HEK293 (cell line): ENCODE results near the gene MLEC.

Experiments
- BCL11B ChIP-seq: fragments of 450-650 bp; formaldehyde crosslinking; IDR thresholded peaks from 2 replicates; pipeline ENCODE4 v1.5.1; 2016; ENCODE audit warnings: low read depth, missing biosample characterization, missing genetic modification characterization
- EGR2 ChIP-seq: fragments of 450-650 bp; formaldehyde crosslinking; IDR thresholded peaks from 2 replicates; pipeline ENCODE4 v1.5.1; 2016; ENCODE audit warnings: low read depth, missing biosample characterization, missing genetic modification characterization
- KLF10 ChIP-seq: fragments of 450-650 bp; IDR thresholded peaks from 2 replicates; pipeline ENCODE4 v1.5.1; 2018; ENCODE audit warnings: missing biosample characterization, mild to moderate bottlenecking, missing genetic modification characterization
- KLF16 ChIP-seq: fragments of 450-650 bp; formaldehyde crosslinking; IDR thresholded peaks from 2 replicates; pipeline ENCODE4 v1.5.1; 2017; ENCODE audit warnings: missing biosample characterization, missing genetic modification characterization
- KLF7 ChIP-seq: fragments of 450-650 bp; formaldehyde crosslinking; IDR thresholded peaks from 2 replicates; pipeline ENCODE4 v1.5.1; 2016; ENCODE audit warnings: missing biosample characterization, missing genetic modification characterization, borderline replicate concordance
- KLF8 ChIP-seq: fragments of 450-650 bp; formaldehyde crosslinking; IDR thresholded peaks from 2 replicates; pipeline ENCODE4 v1.5.1; 2016; ENCODE audit warnings: missing biosample characterization, missing genetic modification characterization
- MEIS1 ChIP-seq: sonication (generic); formaldehyde crosslinking; IDR thresholded peaks from 2 replicates; pipeline ENCODE4 v1.8.1; 2022; ENCODE audit warnings: missing genetic modification reagents, mild to moderate bottlenecking, borderline replicate concordance
- ZBTB21 ChIP-seq: fragments of 450-650 bp; formaldehyde crosslinking; IDR thresholded peaks from 2 replicates; pipeline ENCODE4 v1.5.1; 2017; ENCODE audit warnings: missing biosample characterization, missing genetic modification characterization
- ZNF239 ChIP-seq: fragments of 450-650 bp; formaldehyde crosslinking; IDR thresholded peaks from 2 replicates; pipeline ENCODE4 v1.5.1; 2016; ENCODE audit warnings: missing biosample characterization, missing genetic modification characterization
- ZNF37A ChIP-seq: fragments of 450-650 bp; IDR thresholded peaks from 2 replicates; pipeline ENCODE4 v1.5.1; 2018; ENCODE audit warnings: missing biosample characterization, missing genetic modification characterization
- ZNF391 ChIP-seq: fragments of 450-650 bp; formaldehyde crosslinking; IDR thresholded peaks from 2 replicates; pipeline ENCODE4 v1.5.1; 2016; ENCODE audit warnings: low read depth, missing biosample characterization, missing genetic modification characterization, borderline replicate concordance
- ZNF48 ChIP-seq: fragments of 450-650 bp; formaldehyde crosslinking; IDR thresholded peaks from 2 replicates; pipeline ENCODE4 v1.5.1; 2016; ENCODE audit warnings: missing biosample characterization, missing genetic modification characterization
- ZNF501 ChIP-seq: fragments of 450-650 bp; formaldehyde crosslinking; IDR thresholded peaks from 2 replicates; pipeline ENCODE4 v1.5.1; 2016; ENCODE audit warnings: missing biosample characterization, missing genetic modification characterization
- ZNF544 ChIP-seq: fragments of 450-650 bp; formaldehyde crosslinking; IDR thresholded peaks from 2 replicates; pipeline ENCODE4 v1.5.0; 2017; ENCODE audit warnings: missing biosample characterization, missing genetic modification characterization
- ZNF610 ChIP-seq: fragments of 450-650 bp; formaldehyde crosslinking; IDR thresholded peaks from 2 replicates; pipeline ENCODE4 v1.5.1; 2016; ENCODE audit warnings: missing biosample characterization, missing genetic modification characterization, borderline replicate concordance
- ZNF747 ChIP-seq: fragments of 450-650 bp; formaldehyde crosslinking; IDR thresholded peaks from 2 replicates; pipeline ENCODE4 v1.5.1; 2016; ENCODE audit warnings: missing biosample characterization, missing genetic modification characterization
- ZNF76 ChIP-seq: fragments of 450-650 bp; formaldehyde crosslinking; IDR thresholded peaks from 2 replicates; pipeline ENCODE4; 2016; ENCODE audit warnings: low read depth, missing biosample characterization, missing genetic modification characterization, borderline replicate concordance
- TF ChIP-seq, protein P1 (sequence below): fragments of 450-650 bp; formaldehyde crosslinking; IDR thresholded peaks from 2 replicates; pipeline ENCODE4 v1.5.1; 2016; ENCODE audit warnings: missing biosample characterization, missing genetic modification characterization
- TF ChIP-seq, protein P2 (sequence below): fragments of 450-650 bp; IDR thresholded peaks from 2 replicates; pipeline ENCODE4 v1.5.1; 2018; ENCODE audit warnings: missing biosample characterization, mild to moderate bottlenecking, missing genetic modification characterization
- TF ChIP-seq, protein P3 (sequence below): fragments of 450-650 bp; formaldehyde crosslinking; IDR thresholded peaks from 2 replicates; pipeline ENCODE4 v1.5.1; 2016; ENCODE audit warnings: missing biosample characterization, missing genetic modification characterization, low read depth
- TF ChIP-seq, protein P4 (sequence below): fragments of 450-650 bp; formaldehyde crosslinking; IDR thresholded peaks from 2 replicates; pipeline ENCODE4 v1.5.1; 2016; ENCODE audit warnings: missing biosample characterization, missing genetic modification characterization
- TF ChIP-seq, protein P5 (sequence below): fragments of 450-650 bp; formaldehyde crosslinking; IDR thresholded peaks from 2 replicates; pipeline ENCODE4 v1.5.1; 2016; ENCODE audit warnings: missing biosample characterization, missing genetic modification characterization, low read depth
- TF ChIP-seq, protein P6 (sequence below): fragments of 450-650 bp; IDR thresholded peaks from 2 replicates; pipeline ENCODE4 v1.5.1; 2018; ENCODE audit warnings: missing biosample characterization, missing genetic modification characterization

MLEC gene

DNA sequence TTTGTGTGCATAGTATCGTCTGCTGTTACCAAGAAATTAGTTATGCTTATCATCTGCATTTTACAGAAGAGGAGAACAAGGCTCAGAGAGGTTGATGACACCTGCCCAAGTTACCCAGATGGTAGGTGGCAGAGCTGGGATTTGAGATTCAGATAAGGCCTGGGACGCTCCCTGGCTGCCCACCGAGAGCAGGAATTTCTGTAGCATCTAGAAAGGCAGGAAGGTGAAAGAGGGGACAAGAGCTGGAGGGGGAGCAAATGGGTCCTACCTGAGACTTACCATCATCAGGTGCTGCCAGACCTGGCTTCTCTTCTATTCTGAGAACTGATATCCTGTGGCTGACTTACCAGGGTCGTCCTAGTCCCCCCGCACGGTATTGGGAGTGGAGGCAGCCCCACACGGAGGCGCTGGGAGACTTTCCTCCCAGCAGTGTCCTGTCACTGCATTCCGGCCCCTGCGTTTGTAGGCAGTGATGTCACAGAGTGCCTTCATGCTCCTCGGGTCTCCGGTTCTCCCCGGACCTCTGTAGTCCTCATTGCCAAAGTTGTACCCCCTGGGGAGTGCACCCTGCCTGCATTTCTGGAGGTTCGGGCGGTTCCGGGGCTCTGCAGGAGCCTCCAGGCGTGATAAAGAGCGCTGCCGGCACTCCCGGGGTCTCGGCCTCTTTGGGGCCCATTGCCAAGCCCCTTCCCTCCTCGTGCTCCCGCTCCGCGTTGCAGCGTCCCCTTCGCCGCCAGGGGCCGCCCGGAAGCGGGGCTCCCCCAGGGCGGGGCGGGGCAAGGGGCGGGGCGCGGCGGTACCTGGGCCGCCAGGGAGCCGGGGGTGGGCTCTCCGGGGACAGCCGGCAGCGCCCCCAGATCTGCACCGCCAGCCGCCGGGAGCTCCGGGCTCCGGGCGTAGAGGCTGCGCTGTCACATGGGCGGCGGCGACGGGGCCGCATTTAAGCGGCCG is 46.9 kb upstream of the MLEC start, which contains the start of gene CABP1 (continued):
- TF ChIP-seq KLF7 (tag by site-specific recombination): no peak
- peak; percentile 68 for TF ChIP-seq ZBTB21 (tag by site-specific recombination)
- TF ChIP-seq, protein P1, sequence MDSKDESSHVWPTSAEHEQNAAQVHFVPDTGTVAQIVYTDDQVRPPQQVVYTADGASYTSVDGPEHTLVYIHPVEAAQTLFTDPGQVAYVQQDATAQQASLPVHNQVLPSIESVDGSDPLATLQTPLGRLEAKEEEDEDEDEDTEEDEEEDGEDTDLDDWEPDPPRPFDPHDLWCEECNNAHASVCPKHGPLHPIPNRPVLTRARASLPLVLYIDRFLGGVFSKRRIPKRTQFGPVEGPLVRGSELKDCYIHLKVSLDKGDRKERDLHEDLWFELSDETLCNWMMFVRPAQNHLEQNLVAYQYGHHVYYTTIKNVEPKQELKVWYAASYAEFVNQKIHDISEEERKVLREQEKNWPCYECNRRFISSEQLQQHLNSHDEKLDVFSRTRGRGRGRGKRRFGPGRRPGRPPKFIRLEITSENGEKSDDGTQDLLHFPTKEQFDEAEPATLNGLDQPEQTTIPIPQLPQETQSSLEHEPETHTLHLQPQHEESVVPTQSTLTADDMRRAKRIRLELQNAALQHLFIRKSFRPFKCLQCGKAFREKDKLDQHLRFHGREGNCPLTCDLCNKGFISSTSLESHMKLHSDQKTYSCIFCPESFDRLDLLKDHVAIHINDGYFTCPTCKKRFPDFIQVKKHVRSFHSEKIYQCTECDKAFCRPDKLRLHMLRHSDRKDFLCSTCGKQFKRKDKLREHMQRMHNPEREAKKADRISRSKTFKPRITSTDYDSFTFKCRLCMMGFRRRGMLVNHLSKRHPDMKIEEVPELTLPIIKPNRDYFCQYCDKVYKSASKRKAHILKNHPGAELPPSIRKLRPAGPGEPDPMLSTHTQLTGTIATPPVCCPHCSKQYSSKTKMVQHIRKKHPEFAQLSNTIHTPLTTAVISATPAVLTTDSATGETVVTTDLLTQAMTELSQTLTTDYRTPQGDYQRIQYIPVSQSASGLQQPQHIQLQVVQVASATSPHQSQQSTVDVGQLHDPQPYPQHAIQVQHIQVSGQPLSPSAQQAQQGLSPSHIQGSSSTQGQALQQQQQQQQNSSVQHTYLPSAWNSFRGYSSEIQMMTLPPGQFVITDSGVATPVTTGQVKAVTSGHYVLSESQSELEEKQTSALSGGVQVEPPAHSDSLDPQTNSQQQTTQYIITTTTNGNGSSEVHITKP (tag by site-specific recombination): peak; percentile 67
- TF ChIP-seq, protein P2, sequence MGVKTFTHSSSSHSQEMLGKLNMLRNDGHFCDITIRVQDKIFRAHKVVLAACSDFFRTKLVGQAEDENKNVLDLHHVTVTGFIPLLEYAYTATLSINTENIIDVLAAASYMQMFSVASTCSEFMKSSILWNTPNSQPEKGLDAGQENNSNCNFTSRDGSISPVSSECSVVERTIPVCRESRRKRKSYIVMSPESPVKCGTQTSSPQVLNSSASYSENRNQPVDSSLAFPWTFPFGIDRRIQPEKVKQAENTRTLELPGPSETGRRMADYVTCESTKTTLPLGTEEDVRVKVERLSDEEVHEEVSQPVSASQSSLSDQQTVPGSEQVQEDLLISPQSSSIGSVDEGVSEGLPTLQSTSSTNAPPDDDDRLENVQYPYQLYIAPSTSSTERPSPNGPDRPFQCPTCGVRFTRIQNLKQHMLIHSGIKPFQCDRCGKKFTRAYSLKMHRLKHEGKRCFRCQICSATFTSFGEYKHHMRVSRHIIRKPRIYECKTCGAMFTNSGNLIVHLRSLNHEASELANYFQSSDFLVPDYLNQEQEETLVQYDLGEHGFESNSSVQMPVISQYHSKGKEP (tag by site-specific recombination): no peak
- no peak for TF ChIP-seq ZNF48 (tag by site-specific recombination)
- no peak for TF ChIP-seq BCL11B (tag by site-specific recombination)
- TF ChIP-seq MEIS1 (CRISPR knock-in tag): no peak
- TF ChIP-seq, protein P3, sequence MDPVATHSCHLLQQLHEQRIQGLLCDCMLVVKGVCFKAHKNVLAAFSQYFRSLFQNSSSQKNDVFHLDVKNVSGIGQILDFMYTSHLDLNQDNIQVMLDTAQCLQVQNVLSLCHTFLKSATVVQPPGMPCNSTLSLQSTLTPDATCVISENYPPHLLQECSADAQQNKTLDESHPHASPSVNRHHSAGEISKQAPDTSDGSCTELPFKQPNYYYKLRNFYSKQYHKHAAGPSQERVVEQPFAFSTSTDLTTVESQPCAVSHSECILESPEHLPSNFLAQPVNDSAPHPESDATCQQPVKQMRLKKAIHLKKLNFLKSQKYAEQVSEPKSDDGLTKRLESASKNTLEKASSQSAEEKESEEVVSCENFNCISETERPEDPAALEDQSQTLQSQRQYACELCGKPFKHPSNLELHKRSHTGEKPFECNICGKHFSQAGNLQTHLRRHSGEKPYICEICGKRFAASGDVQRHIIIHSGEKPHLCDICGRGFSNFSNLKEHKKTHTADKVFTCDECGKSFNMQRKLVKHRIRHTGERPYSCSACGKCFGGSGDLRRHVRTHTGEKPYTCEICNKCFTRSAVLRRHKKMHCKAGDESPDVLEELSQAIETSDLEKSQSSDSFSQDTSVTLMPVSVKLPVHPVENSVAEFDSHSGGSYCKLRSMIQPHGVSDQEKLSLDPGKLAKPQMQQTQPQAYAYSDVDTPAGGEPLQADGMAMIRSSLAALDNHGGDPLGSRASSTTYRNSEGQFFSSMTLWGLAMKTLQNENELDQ (tag by site-specific recombination): no peak
- TF ChIP-seq EGR2 (tag by site-specific recombination): no peak
- TF ChIP-seq, protein P4, sequence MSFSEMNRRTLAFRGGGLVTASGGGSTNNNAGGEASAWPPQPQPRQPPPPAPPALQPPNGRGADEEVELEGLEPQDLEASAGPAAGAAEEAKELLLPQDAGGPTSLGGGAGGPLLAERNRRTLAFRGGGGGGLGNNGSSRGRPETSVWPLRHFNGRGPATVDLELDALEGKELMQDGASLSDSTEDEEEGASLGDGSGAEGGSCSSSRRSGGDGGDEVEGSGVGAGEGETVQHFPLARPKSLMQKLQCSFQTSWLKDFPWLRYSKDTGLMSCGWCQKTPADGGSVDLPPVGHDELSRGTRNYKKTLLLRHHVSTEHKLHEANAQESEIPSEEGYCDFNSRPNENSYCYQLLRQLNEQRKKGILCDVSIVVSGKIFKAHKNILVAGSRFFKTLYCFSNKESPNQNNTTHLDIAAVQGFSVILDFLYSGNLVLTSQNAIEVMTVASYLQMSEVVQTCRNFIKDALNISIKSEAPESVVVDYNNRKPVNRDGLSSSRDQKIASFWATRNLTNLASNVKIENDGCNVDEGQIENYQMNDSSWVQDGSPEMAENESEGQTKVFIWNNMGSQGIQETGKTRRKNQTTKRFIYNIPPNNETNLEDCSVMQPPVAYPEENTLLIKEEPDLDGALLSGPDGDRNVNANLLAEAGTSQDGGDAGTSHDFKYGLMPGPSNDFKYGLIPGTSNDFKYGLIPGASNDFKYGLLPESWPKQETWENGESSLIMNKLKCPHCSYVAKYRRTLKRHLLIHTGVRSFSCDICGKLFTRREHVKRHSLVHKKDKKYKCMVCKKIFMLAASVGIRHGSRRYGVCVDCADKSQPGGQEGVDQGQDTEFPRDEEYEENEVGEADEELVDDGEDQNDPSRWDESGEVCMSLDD (tag by site-specific recombination): peak; percentile 57
- no peak for TF ChIP-seq ZNF747 (tag by site-specific recombination)
- TF ChIP-seq, protein P5, sequence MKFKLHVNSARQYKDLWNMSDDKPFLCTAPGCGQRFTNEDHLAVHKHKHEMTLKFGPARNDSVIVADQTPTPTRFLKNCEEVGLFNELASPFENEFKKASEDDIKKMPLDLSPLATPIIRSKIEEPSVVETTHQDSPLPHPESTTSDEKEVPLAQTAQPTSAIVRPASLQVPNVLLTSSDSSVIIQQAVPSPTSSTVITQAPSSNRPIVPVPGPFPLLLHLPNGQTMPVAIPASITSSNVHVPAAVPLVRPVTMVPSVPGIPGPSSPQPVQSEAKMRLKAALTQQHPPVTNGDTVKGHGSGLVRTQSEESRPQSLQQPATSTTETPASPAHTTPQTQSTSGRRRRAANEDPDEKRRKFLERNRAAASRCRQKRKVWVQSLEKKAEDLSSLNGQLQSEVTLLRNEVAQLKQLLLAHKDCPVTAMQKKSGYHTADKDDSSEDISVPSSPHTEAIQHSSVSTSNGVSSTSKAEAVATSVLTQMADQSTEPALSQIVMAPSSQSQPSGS: 0 out of 2 replicates have a peak, but pooled peaks have one; percentile 19
- no peak for TF ChIP-seq ZNF37A (tag by site-specific recombination)
- TF ChIP-seq KLF8 (tag by site-specific recombination): peak; percentile 55; the same call in 1 of the 2 replicates
- TF ChIP-seq KLF16 (tag by site-specific recombination): 0 out of 2 replicates have a peak, but pooled peaks have one; percentile 42
- TF ChIP-seq ZNF501: peak; percentile 40; the same call in 1 of the 2 replicates
- no peak for TF ChIP-seq ZNF391 (tag by site-specific recombination)
- TF ChIP-seq, protein P6, sequence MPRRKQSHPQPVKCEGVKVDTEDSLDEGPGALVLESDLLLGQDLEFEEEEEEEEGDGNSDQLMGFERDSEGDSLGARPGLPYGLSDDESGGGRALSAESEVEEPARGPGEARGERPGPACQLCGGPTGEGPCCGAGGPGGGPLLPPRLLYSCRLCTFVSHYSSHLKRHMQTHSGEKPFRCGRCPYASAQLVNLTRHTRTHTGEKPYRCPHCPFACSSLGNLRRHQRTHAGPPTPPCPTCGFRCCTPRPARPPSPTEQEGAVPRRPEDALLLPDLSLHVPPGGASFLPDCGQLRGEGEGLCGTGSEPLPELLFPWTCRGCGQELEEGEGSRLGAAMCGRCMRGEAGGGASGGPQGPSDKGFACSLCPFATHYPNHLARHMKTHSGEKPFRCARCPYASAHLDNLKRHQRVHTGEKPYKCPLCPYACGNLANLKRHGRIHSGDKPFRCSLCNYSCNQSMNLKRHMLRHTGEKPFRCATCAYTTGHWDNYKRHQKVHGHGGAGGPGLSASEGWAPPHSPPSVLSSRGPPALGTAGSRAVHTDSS (tag by site-specific recombination): no peak
- TF ChIP-seq ZNF76 (tag by site-specific recombination): no peak
- no peak for TF ChIP-seq ZNF544
- TF ChIP-seq ZNF610 (tag by site-specific recombination): no peak
- TF ChIP-seq ZNF239 (tag by site-specific recombination): no peak
- TF ChIP-seq KLF10 (tag by site-specific recombination): peak; percentile 68
